H1 (cell line): ENCODE data around the gene RASD2.

Experiments
- RAD21 ChIP-seq, 2 experiments: IDR thresholded peaks in 1 of 2; conservative IDR thresholded peaks in 1 of 2; 2 replicates each; pipeline ENCODE4 v1.6.1; 2011; ENCODE audit warnings: low read depth in 2 of 2, low read length in 2 of 2, improper control_type of control experiment in 1 of 2, inconsistent platforms in 1 of 2, mild to moderate bottlenecking in 1 of 2, moderate library complexity in 1 of 2
- SUZ12 ChIP-seq: fragments of 200-600 bp; sonication (generic); IDR thresholded peaks from 2 replicates; pipeline ENCODE4 v1.6.1; 2012; ENCODE audit warnings: mild to moderate bottlenecking, inconsistent platforms, low read length, moderate library complexity, mixed read lengths
- YY1 ChIP-seq: IDR thresholded peaks from 2 replicates; pipeline ENCODE4 v1.6.1; 2011; ENCODE audit warnings: low read depth, mild to moderate bottlenecking, low read length

- no peak for TF ChIP-seq RAD21 (IDR thresholded peaks at IDR 0.05 in 1 of 2, conservative IDR thresholded peaks at IDR 0.05 in 1 of 2; ENCODE audit: low read depth in 2 of 2, low read length in 2 of 2)
- TF ChIP-seq SUZ12, result no peak
- no peak for TF ChIP-seq YY1
These were observed 60.5 kb downstream of the RASD2 start for GRCh38 chr22:35601013-35601580.
